B cell (primary cell): ENCODE data around the gene TMED6. TPM values are rescaled to one million over a fixed set of nuclear protein-coding genes. Genes with fewer than 3 reads are reported as not detected.

Experiments used
- ATAC-seq: fragments of 200-7000 bp; cut with Tn5 transposase; one replicate; pipeline ENCODE4 v1.10.0; 2021; ENCODE audit warnings: low read depth, mild to moderate bottlenecking, moderate number of reproducible peaks, moderate library complexity
- CTCF ChIA-PET: fragments of 350-600 bp; sonication (Branson Sonifier 250); formaldehyde crosslinking; loops from one replicate; lab custom pipeline; 2021; ENCODE audit warnings: antibody characterized with exemption, inconsistent platforms; lab: Charles Lee
- POLR2A ChIA-PET: fragments of 350-600 bp; sonication (Branson Sonifier 250); formaldehyde crosslinking; loops from one replicate; lab custom pipeline; 2021; ENCODE audit warnings: antibody characterized with exemption; lab: Charles Lee
- DNase-seq: peaks from one replicate; pipeline ENCODE4 v3.0.0; 2013
- H2AFZ ChIP-seq: 2 replicates; pipeline ENCODE4 v1.6.1; 2012; ENCODE audit warnings: mild to moderate bottlenecking, low read depth, low read length; ENCODE audit not compliant: insufficient read depth, poor library complexity, severe bottlenecking
- H3K27ac ChIP-seq, 2 donors: 1 replicate in 1 of 2; 2 replicates in 1 of 2; pipeline ENCODE4 v1.5.1; 2012 to 2013; ENCODE audit warnings: low read length in 2 of 2, mild to moderate bottlenecking in 2 of 2, moderate library complexity in 1 of 2
- H3K27me3 ChIP-seq, 4 experiments: fragments of 200-600 bp in 1 of 4; sonication (generic) in 1 of 4; replicated peaks in 1 of 4; 1 replicate in 2 of 4; 2 replicates in 2 of 4; pipeline versions ENCODE4 v1.6.1 to v1.7.0; 2013 to 2016; ENCODE audit warnings: low read length in 3 of 4, mild to moderate bottlenecking in 2 of 4, mixed read lengths in 1 of 4, moderate library complexity in 1 of 4; ENCODE audit not compliant: insufficient read depth in 4 of 4, control insufficient read depth in 3 of 4; ENCODE audit errors: control extremely low read depth in 1 of 4
- H3K36me3 ChIP-seq, 2 experiments: replicated peaks in 1 of 2; 1 replicate in 1 of 2; 2 replicates in 1 of 2; pipeline versions ENCODE4 v1.6.1 to v1.7.1; 2013; ENCODE audit warnings: low read length in 1 of 2; ENCODE audit not compliant: insufficient read depth in 2 of 2, control insufficient read depth in 1 of 2; ENCODE audit errors: control extremely low read depth in 1 of 2, extremely low read depth in 1 of 2
- H3K4me1 ChIP-seq, 2 donors: fragments of 200-600 bp in 1 of 2; sonication (generic) in 1 of 2; 1 replicate in 1 of 2; 2 replicates in 1 of 2; pipeline versions ENCODE4 v1.5.1 to v1.6.1; 2013 to 2017; ENCODE audit warnings: low read length in 2 of 2; ENCODE audit not compliant: control insufficient read depth in 2 of 2, insufficient read depth in 2 of 2
- H3K4me2 ChIP-seq: replicated peaks from 2 replicates; pipeline ENCODE3; 2012; ENCODE audit warnings: mild to moderate bottlenecking, low read depth, low read length; ENCODE audit not compliant: poor library complexity, severe bottlenecking
- H3K4me3 ChIP-seq, 5 experiments: fragments of 200-600 bp in 1 of 5; sonication (generic) in 1 of 5; 1 replicate in 3 of 5; 2 replicates in 2 of 5; pipeline versions ENCODE4 v1.5.1 to v1.7.0; 2011 to 2016; ENCODE audit warnings: low read length in 4 of 5, mild to moderate bottlenecking in 4 of 5, low read depth in 2 of 5, control low read depth in 1 of 5, moderate library complexity in 1 of 5; ENCODE audit not compliant: insufficient read depth in 1 of 5; ENCODE audit errors: control extremely low read depth in 1 of 5, extremely low read depth in 1 of 5
- H3K79me2 ChIP-seq: fragments of 200-600 bp; sonication (generic); one replicate; pipeline ENCODE4 v1.6.0; 2016; ENCODE audit warnings: low read length; ENCODE audit not compliant: control insufficient read depth, insufficient read depth
- H3K9ac ChIP-seq: fragments of 200-600 bp; sonication (generic); 2 replicates; pipeline ENCODE4 v1.6.1; 2017; ENCODE audit warnings: mild to moderate bottlenecking, low read length, moderate library complexity
- H3K9me3 ChIP-seq, 3 donors: one replicate each; pipeline versions ENCODE4 v1.6.1 to v1.7.1; 2013; ENCODE audit warnings: low read length in 2 of 3; ENCODE audit not compliant: control insufficient read depth in 2 of 3, insufficient read depth in 1 of 3; ENCODE audit errors: control extremely low read depth in 1 of 3
- H4K20me1 ChIP-seq: 2 replicates; pipeline ENCODE4 v1.6.0; 2012; ENCODE audit warnings: mild to moderate bottlenecking, low read length; ENCODE audit not compliant: insufficient read depth, control insufficient read depth, poor library complexity, severe bottlenecking
- H3K27ac Mint-ChIP-seq: one replicate; pipeline ENCODE4 v1.8.0; 2021; ENCODE audit warnings: mixed read lengths
- H3K27me3 Mint-ChIP-seq: one replicate; pipeline ENCODE4 v1.8.0; 2021; ENCODE audit warnings: mixed read lengths
- H3K4me1 Mint-ChIP-seq: one replicate; pipeline ENCODE4 v1.8.0; 2021; ENCODE audit warnings: mixed read lengths
- H3K4me3 Mint-ChIP-seq: one replicate; pipeline ENCODE4 v1.8.0; 2021; ENCODE audit warnings: mixed read lengths
- H3K9me3 Mint-ChIP-seq: one replicate; pipeline ENCODE4 v1.8.0; 2022; ENCODE audit warnings: mixed read lengths; ENCODE audit not compliant: insufficient read depth
- EZH2 ChIP-seq: IDR thresholded peaks from 2 replicates; pipeline ENCODE4 v1.6.1; 2012; ENCODE audit warnings: borderline replicate concordance, low read depth, mild to moderate bottlenecking, moderate library complexity, low read length; ENCODE audit not compliant: insufficient read depth, poor library complexity, severe bottlenecking
- WGBS: methylation state at CpG from one replicate; pipeline ENCODE4 v1.1.5; 2013; ENCODE audit warnings: missing lambda C conversion rate; ENCODE audit not compliant: insufficient coverage; 5-methylcytosine and 5-hydroxymethylcytosine counted together
- intact Hi-C: fragments of 100-400 bp; cut with micrococcal nuclease; formaldehyde crosslinking; loops from one replicate; pipeline ENCODE4 v1.10.0; 2022
- polyA plus RNA-seq: library from polyadenylated mRNA; depleted of rRNA; stranded (reverse); fragments of >200 nt; gene quantifications from 2 replicates; pipeline ENCODE4 v1.2.3, GENCODE V29; 2012
- total RNA-seq, 2 donors: library from RNA; stranded (reverse); fragments of 120-200 nt in 1 of 2; gene quantifications; 1 replicate in 1 of 2; 2 replicates in 1 of 2; pipeline versions ENCODE4 v1.2.3 to v1.2.4, GENCODE V29; 2013 to 2022
- TF ChIP-seq, protein P1 (sequence below): fragments of 200-600 bp; IDR thresholded peaks from one replicate; pipeline ENCODE4 v1.8.0; 2022; ENCODE audit warnings: antibody characterized with exemption, mild to moderate bottlenecking

The TMED6 gene
- total and polyA plus RNA-seq, 2 donors (not counting 1 experiment from before 2014, with no cell fraction given) = 0.78 to 4.5 TPM

DNA sequence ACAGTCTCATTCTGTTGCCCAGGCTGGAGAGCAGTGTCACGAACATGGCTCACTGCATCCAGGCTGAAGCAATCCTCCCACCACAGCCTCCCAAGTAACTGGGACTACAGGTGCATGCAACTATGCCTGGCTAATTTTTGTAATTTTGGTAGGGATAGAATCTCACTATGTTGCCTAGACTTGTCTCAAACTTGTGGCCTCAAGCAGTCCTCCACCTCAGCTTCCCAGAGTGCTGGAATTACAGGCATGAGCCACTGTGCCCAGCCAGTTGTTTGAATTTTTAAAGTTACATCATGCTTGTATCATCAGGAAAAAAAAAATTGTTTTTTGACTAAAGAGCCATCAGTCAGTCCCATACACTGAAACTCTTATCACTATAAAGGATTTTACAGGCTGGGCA lies 57.5 kb downstream of the TMED6 start:
- Histone ChIP-seq H3K9me3 (no peaks in the 10 kb centered on the region), H2AFZ (no peak overlapping the region), H3K4me2 (no peak overlapping the region), H3K4me1 (no peaks in the 10 kb centered on the region), H3K36me3 (peaks cover 0 to 2% of the 10 kb centered on the region in 2 experiments), H3K27me3 (no peaks in the 10 kb centered on the region), H3K79me2 (no peaks in the 10 kb centered on the region), H3K9ac (no peak overlapping the region), H3K27ac (no peak overlapping the region), H3K4me3 (no peak overlapping the region), H4K20me1 (no peaks in the 10 kb centered on the region)
- ATAC-seq (no peak), DNase-seq (no peak)
- POLR2A ChIA-PET = interaction anchor here (0.6 kb wide), 1 partner anchor 7 kb away, joined by 6 read pairs; no protein-coding TSS in a partner anchor
- H3K27me3 Mint-ChIP-seq = no peaks in the 10 kb centered on the region
- H3K9me3 Mint-ChIP-seq = no peaks in the 10 kb centered on the region
- TF ChIP-seq EZH2 = no peak
- TF ChIP-seq, protein P1, sequence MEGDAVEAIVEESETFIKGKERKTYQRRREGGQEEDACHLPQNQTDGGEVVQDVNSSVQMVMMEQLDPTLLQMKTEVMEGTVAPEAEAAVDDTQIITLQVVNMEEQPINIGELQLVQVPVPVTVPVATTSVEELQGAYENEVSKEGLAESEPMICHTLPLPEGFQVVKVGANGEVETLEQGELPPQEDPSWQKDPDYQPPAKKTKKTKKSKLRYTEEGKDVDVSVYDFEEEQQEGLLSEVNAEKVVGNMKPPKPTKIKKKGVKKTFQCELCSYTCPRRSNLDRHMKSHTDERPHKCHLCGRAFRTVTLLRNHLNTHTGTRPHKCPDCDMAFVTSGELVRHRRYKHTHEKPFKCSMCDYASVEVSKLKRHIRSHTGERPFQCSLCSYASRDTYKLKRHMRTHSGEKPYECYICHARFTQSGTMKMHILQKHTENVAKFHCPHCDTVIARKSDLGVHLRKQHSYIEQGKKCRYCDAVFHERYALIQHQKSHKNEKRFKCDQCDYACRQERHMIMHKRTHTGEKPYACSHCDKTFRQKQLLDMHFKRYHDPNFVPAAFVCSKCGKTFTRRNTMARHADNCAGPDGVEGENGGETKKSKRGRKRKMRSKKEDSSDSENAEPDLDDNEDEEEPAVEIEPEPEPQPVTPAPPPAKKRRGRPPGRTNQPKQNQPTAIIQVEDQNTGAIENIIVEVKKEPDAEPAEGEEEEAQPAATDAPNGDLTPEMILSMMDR = no peak
- H3K27ac Mint-ChIP-seq = no peak overlapping the region
- intact Hi-C loops = no loop called here
- CTCF ChIA-PET = interaction anchor here (1.5 kb wide), 1 partner anchor 144 kb away, joined by 4 read pairs; no protein-coding TSS in a partner anchor
- no peaks in the 10 kb centered on the region for H3K4me1 Mint-ChIP-seq
- no peak overlapping the region for H3K4me3 Mint-ChIP-seq
- 100% methylated on average over 1 of the region's 1 CpG for WGBS

DNA sequence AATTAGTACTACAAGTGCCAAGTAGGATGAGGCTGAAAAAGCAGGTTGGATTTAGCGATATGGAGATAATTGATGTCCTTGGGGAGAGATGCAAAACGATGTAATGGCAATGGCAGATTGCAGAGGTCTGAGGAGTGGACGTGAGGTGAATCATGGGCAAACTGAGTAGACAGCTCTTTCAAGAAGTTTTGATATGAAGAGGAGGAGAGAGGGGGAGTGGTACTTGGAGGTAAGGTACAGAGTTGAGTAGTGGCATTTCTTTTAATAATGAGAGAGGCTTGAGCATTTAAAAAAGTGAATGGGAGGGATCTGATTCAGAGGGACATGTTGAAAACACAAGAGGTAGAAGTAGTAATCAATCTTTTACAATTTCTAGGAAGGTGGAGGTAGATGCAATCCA lies 58.2 kb downstream of the TMED6 start:
- DNase-seq = no peak
- no peak overlapping the region for H2AFZ ChIP-seq
- Mint-ChIP-seq H3K9me3 (no peaks in the 10 kb centered on the region), H3K4me3 (no peak overlapping the region), H3K27me3 (no peaks in the 10 kb centered on the region), H3K27ac (no peak overlapping the region), H3K4me1 (no peaks in the 10 kb centered on the region)
- no peaks in the 10 kb centered on the region for H3K9me3 ChIP-seq
- no peaks in the 10 kb centered on the region for H3K79me2 ChIP-seq
- no peak overlapping the region for H3K27ac ChIP-seq
- 91% methylated on average over 3 of the region's 3 CpGs for WGBS
- POLR2A ChIA-PET = no interaction called here
- TF ChIP-seq EZH2 = no peak
- TF ChIP-seq, protein P1 = no peak
- ATAC-seq = no peak
- no peaks in the 10 kb centered on the region for H4K20me1 ChIP-seq
- H3K4me1 ChIP-seq = no peaks in the 10 kb centered on the region
- H3K36me3 ChIP-seq = peaks cover 0 to 2% of the 10 kb centered on the region in 2 experiments
- CTCF ChIA-PET = interaction anchor here (1.2 to 1.5 kb wide), 2 partner anchors 143 to 298 kb away, joined by 3 to 4 read pairs; no protein-coding TSS in a partner anchor
- intact Hi-C loops = no loop called here
- no peak overlapping the region for H3K4me3 ChIP-seq
- no peak overlapping the region for H3K9ac ChIP-seq
- no peak overlapping the region for H3K4me2 ChIP-seq
- no peaks in the 10 kb centered on the region for H3K27me3 ChIP-seq

Other genes with a start within 250 kb of the TMED6 start
- gene HAS3, start 246.1 kb downstream of the TMED6 start, total RNA-seq = 2.5 and 2.6 TPM in 2 replicates
- 1.4 and 2.0 TPM in 2 replicates for gene HAS3, start 246.1 kb downstream of the TMED6 start, polyA plus RNA-seq
- gene CHTF8, start 219.2 kb downstream of the TMED6 start, total RNA-seq = 112 and 118 TPM in 2 replicates
- gene CHTF8, start 219.2 kb downstream of the TMED6 start, polyA plus RNA-seq = 35.0 and 65.0 TPM in 2 replicates
- gene UTP4, start 219.1 kb downstream of the TMED6 start, total RNA-seq = 29.4 and 30.1 TPM in 2 replicates
- gene UTP4, start 219.1 kb downstream of the TMED6 start, polyA plus RNA-seq = 20.6 and 24.3 TPM in 2 replicates
- 16.2 and 19.3 TPM in 2 replicates for gene SNTB2, start 164.6 kb downstream of the TMED6 start, total RNA-seq
- 2.9 and 3.8 TPM in 2 replicates for gene SNTB2, start 164.6 kb downstream of the TMED6 start, polyA plus RNA-seq
- gene VPS4A, start 40.4 kb downstream of the TMED6 start, total RNA-seq = 41.4 and 43.8 TPM in 2 replicates
- gene VPS4A, start 40.4 kb downstream of the TMED6 start, polyA plus RNA-seq = 32.5 and 33.1 TPM in 2 replicates
- gene PDF, start 21.2 kb downstream of the TMED6 start, total RNA-seq = 9.2 and 9.6 TPM in 2 replicates
- gene PDF, start 21.2 kb downstream of the TMED6 start, polyA plus RNA-seq = 4.3 and 5.5 TPM in 2 replicates
- 61.6 and 62.0 TPM in 2 replicates for gene COG8, start 12.2 kb downstream of the TMED6 start, total RNA-seq
- 22.9 and 34.4 TPM in 2 replicates for gene COG8, start 12.2 kb downstream of the TMED6 start, polyA plus RNA-seq
- 20.2 and 29.3 TPM in 2 replicates for gene NIP7, start 12.0 kb downstream of the TMED6 start, total RNA-seq
- 4.1 and 4.4 TPM in 2 replicates for gene NIP7, start 12.0 kb downstream of the TMED6 start, polyA plus RNA-seq
- gene TERF2, start 34.2 kb upstream of the TMED6 start, total RNA-seq = 61.1 and 64.1 TPM in 2 replicates
- gene TERF2, start 34.2 kb upstream of the TMED6 start, polyA plus RNA-seq = 20.4 and 22.2 TPM in 2 replicates
- 56.7 and 64.7 TPM in 2 replicates for gene CYB5B, start 72.8 kb upstream of the TMED6 start, total RNA-seq
- 21.5 and 41.6 TPM in 2 replicates for gene CYB5B, start 72.8 kb upstream of the TMED6 start, polyA plus RNA-seq
- 50.0 and 52.1 TPM in 2 replicates for gene NFAT5, start 214.2 kb upstream of the TMED6 start, total RNA-seq
- 6.3 and 7.7 TPM in 2 replicates for gene NFAT5, start 214.2 kb upstream of the TMED6 start, polyA plus RNA-seq